ENCODE results near the gene CDC42EP1. TPM values are rescaled to one million over a fixed set of nuclear protein-coding genes. Genes with fewer than 3 reads are reported as not detected.
A peak's percentile ranks its signal among the peaks of the same experiment; 100 is the strongest.

Gene CDC42EP1
- total RNA-seq, 1 donor, result 35.5 TPM

DNA sequence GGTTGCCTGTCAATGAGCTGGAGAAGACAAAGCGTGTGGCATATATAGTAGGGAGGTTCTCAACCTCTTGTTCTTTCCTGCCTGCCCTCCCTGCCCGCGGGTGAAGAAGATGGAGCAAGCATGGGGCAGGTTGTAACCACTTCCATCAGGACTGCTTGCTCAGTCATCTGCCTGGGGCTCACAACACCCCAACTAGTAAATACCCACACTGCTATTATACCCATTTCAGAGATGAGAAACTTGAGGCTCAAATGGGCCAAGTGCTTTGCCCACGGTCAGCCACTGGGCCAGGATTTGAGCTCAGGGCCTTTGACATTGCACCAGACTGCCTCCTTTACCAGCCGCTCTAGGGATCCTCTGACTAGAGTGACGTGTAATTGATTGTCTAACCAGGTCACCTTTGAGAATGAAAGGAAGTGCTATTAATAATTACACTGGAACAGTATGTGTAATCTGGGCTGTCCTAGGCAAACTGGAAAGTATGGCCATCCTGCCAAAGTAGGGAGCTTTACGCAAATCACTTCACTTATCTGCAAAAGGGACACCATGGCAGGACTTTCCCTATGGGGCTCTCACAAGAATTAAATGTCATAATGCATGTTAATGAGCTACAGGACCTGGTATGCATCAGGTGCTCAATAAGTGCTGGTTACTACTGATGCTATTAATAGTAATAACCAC lies 2.8 kb upstream of the CDC42EP1 start:
- Histone ChIP-seq H3K4me1 (ENCODE audit: insufficient read depth, low read length) (peaks cover 23% of the 10 kb centered on the region), H3K27me3 (ENCODE audit: insufficient read depth, low read length) (no peaks in the 10 kb centered on the region), H3K4me2 (ENCODE audit: insufficient read depth, low read length) (no peak overlapping the region), H3K9me3 (ENCODE audit: low read depth, low read length) (no peaks in the 10 kb centered on the region), H3K36me3 (ENCODE audit: insufficient read depth, low read length) (peaks cover 5% of the 10 kb centered on the region), H3K79me2 (ENCODE audit: insufficient read depth, low read length) (peaks cover 20% of the 10 kb centered on the region), H4K20me1 (ENCODE audit: insufficient read depth, low read length) (peaks cover 15% of the 10 kb centered on the region), H2AFZ (ENCODE audit: low read length) (no peak overlapping the region), H3K4me3 (ENCODE audit: insufficient read depth, low read length) (no peak overlapping the region), H3K27ac (ENCODE audit: low read depth, low read length) (no peak overlapping the region)
- TF ChIP-seq, protein P1, sequence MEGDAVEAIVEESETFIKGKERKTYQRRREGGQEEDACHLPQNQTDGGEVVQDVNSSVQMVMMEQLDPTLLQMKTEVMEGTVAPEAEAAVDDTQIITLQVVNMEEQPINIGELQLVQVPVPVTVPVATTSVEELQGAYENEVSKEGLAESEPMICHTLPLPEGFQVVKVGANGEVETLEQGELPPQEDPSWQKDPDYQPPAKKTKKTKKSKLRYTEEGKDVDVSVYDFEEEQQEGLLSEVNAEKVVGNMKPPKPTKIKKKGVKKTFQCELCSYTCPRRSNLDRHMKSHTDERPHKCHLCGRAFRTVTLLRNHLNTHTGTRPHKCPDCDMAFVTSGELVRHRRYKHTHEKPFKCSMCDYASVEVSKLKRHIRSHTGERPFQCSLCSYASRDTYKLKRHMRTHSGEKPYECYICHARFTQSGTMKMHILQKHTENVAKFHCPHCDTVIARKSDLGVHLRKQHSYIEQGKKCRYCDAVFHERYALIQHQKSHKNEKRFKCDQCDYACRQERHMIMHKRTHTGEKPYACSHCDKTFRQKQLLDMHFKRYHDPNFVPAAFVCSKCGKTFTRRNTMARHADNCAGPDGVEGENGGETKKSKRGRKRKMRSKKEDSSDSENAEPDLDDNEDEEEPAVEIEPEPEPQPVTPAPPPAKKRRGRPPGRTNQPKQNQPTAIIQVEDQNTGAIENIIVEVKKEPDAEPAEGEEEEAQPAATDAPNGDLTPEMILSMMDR (IDR thresholded peaks at IDR 0.05; ENCODE audit: extremely low read depth, low read depth, low read length), result no peak
- DNase-seq (ENCODE audit: insufficient read length, low spot score, missing footprints), result peak; percentile 71

DNA sequence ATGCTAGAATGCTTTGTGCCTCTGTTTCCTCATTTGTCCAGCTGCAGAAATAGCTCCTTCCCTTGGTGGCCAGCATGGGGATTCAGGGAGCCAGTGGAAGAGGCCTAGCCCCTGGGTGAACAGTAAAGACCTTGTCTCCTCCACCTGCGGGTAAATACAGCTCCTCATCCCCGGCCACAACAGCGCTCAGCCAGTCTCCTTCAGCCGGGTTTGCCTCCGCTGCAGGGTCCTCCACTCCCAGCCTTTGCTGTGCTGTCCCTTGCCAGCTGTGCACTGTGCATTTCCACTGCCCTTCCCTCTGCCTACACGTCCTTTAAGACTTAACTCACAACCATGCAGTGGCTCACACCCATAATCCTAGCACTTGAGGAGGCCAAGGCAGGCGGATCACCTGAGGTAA lies 1.5 kb upstream of the CDC42EP1 start:
- Histone ChIP-seq H3K36me3 (ENCODE audit: insufficient read depth, low read length) (peaks cover 5% of the 10 kb centered on the region), H3K4me2 (ENCODE audit: insufficient read depth, low read length) (no peak overlapping the region), H3K9me3 (ENCODE audit: low read depth, low read length) (no peaks in the 10 kb centered on the region), H3K27me3 (ENCODE audit: insufficient read depth, low read length) (no peaks in the 10 kb centered on the region), H3K79me2 (ENCODE audit: insufficient read depth, low read length) (peaks cover 29% of the 10 kb centered on the region), H3K4me3 (ENCODE audit: insufficient read depth, low read length) (no peak overlapping the region), H3K27ac (ENCODE audit: low read depth, low read length) (no peak overlapping the region), H3K4me1 (ENCODE audit: insufficient read depth, low read length) (peaks cover 31% of the 10 kb centered on the region), H4K20me1 (ENCODE audit: insufficient read depth, low read length) (peaks cover 28% of the 10 kb centered on the region), H2AFZ (ENCODE audit: low read length) (no peak overlapping the region)
- DNase-seq (ENCODE audit: insufficient read length, low spot score, missing footprints), result peak; percentile 39
- TF ChIP-seq, protein P1 (IDR thresholded peaks at IDR 0.05; ENCODE audit: extremely low read depth, low read depth, low read length), result no peak

DNA sequence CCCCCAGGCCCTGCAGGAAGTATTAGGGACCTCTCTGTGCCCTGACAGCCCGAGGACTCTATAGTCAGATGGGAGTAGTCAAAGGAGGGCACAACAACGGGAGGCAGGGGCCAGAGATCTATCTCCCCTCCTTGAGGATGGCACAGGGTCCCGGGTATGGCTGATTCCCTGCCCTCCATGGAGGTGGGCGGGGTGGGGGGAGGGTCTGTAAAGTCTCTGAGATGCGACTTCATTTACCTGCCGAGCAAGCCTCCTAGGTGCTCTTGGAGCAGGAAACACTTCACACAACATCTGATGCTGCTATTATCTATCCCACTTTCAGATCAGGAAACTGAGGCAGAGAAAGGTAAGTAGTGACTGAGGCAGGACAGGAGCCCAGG lies 769 bp upstream of the CDC42EP1 start:
- Histone ChIP-seq H2AFZ (ENCODE audit: low read length) (peak overlapping the region; percentile 78), H4K20me1 (ENCODE audit: insufficient read depth, low read length) (peaks cover 34% of the 10 kb centered on the region)
- DNase-seq (ENCODE audit: insufficient read length, low spot score, missing footprints), result peak; percentile 57

DNA sequence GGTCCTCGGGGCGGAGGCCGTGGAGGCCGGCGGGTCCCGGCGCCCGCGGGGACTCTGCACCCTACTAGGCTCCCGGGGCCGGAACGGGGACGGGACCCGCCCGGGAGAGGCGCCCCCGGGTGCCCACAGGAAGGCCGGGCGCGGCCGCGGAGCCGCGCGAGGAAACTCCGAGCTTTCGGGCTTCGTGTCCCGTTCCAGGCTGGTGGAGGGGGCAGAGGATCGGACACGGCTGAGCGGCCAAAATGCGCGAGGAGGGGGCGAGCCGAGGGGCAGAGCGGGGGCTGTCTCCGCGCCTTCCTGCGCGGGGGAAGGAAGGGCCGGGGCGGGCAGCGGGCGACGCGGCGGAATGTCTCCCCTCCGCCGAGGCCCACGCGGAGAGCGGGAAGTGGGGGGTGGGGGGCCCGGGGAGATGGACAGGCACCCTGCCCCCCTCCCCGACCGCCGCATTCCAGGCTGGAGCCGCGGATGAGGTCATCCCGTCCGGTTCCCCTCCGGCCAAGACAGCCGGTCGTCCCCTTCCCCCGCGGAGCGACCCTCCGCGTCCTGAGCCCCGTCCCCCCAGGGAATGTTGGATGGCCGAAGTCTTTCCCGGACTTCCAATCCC lies 430 bp downstream of the CDC42EP1 start:
- H3K4me1 ChIP-seq (ENCODE audit: insufficient read depth, low read length), result peaks cover 46% of the 10 kb centered on the region

More for the DNA sequence above, 769 bp upstream of the CDC42EP1 start:
- Histone ChIP-seq H3K4me2 (ENCODE audit: insufficient read depth, low read length) (peak overlapping the region; percentile 76), H3K27ac (ENCODE audit: low read depth, low read length) (peak overlapping the region; percentile 58), H3K9me3 (ENCODE audit: low read depth, low read length) (no peaks in the 10 kb centered on the region), H3K27me3 (ENCODE audit: insufficient read depth, low read length) (no peaks in the 10 kb centered on the region), H3K79me2 (ENCODE audit: insufficient read depth, low read length) (peaks cover 36% of the 10 kb centered on the region), H3K4me1 (ENCODE audit: insufficient read depth, low read length) (peaks cover 38% of the 10 kb centered on the region), H3K4me3 (ENCODE audit: insufficient read depth, low read length) (peak overlapping the region; percentile 95), H3K36me3 (ENCODE audit: insufficient read depth, low read length) (peaks cover 5% of the 10 kb centered on the region)
- TF ChIP-seq, protein P1 (IDR thresholded peaks at IDR 0.05; ENCODE audit: extremely low read depth, low read depth, low read length), result no peak

More for the DNA sequence above, 430 bp downstream of the CDC42EP1 start:
- H3K4me2 ChIP-seq (ENCODE audit: insufficient read depth, low read length), result peak overlapping the region; percentile 96
- peak overlapping the region; percentile 76 for H3K27ac ChIP-seq (ENCODE audit: low read depth, low read length)
- peak; percentile 92 for DNase-seq (ENCODE audit: insufficient read length, low spot score, missing footprints)
- H3K27me3 ChIP-seq (ENCODE audit: insufficient read depth, low read length), result no peaks in the 10 kb centered on the region
- TF ChIP-seq, protein P1 (IDR thresholded peaks at IDR 0.05; ENCODE audit: extremely low read depth, low read depth, low read length), result no peak
- no peaks in the 10 kb centered on the region for H3K9me3 ChIP-seq (ENCODE audit: low read depth, low read length)
- peak overlapping the region; percentile 95 for H3K4me3 ChIP-seq (ENCODE audit: insufficient read depth, low read length)
- peaks cover 45% of the 10 kb centered on the region for H4K20me1 ChIP-seq (ENCODE audit: insufficient read depth, low read length)
- H3K36me3 ChIP-seq (ENCODE audit: insufficient read depth, low read length), result peaks cover 7% of the 10 kb centered on the region
- peaks cover 47% of the 10 kb centered on the region for H3K79me2 ChIP-seq (ENCODE audit: insufficient read depth, low read length)
- H2AFZ ChIP-seq (ENCODE audit: low read length), result peak overlapping the region; percentile 35
